Activated naive CD4-positive, alpha-beta T cell treated with anti-CD3 and anti-CD28 coated beads for 36 hours (primary cell): ENCODE results near the gene TRIM17. TPM values are rescaled to one million over a fixed set of nuclear protein-coding genes. Genes with fewer than 3 reads are reported as not detected.

ENCODE experiments used
- CTCF ChIA-PET: fragments of 350-600 bp; sonication (Branson Sonifier 250); formaldehyde crosslinking; loops from one replicate; lab custom pipeline; 2021; ENCODE audit warnings: antibody characterized with exemption; lab: Charles Lee
- DNase-seq: peaks from one replicate; pipeline ENCODE4 v3.0.0-alpha.2; 2020
- H3K27ac Mint-ChIP-seq: one replicate; pipeline ENCODE4 v1.8.0; 2021; ENCODE audit warnings: mild to moderate bottlenecking, mixed read lengths
- H3K27me3 Mint-ChIP-seq: one replicate; pipeline ENCODE4 v1.8.0; 2021; ENCODE audit warnings: low read depth, mixed read lengths
- H3K36me3 Mint-ChIP-seq: one replicate; pipeline ENCODE4 v1.8.0; 2021; ENCODE audit warnings: low read depth, mixed read lengths
- H3K4me1 Mint-ChIP-seq: one replicate; pipeline ENCODE4 v1.8.0; 2021; ENCODE audit warnings: low read depth, mixed read lengths
- H3K4me3 Mint-ChIP-seq: one replicate; pipeline ENCODE4 v1.8.0; 2021; ENCODE audit warnings: mild to moderate bottlenecking, moderate library complexity, mixed read lengths
- H3K9me3 Mint-ChIP-seq: one replicate; pipeline ENCODE4 v1.8.0; 2021; ENCODE audit warnings: mixed read lengths
- intact Hi-C: fragments of 100-400 bp; cut with micrococcal nuclease; formaldehyde crosslinking; loops from one replicate; pipeline ENCODE4 v1.15.1; 2023
- total RNA-seq, 2 experiments: library from RNA; stranded (reverse); gene quantifications; one replicate each; pipeline ENCODE4 v1.2.3, GENCODE V29; 2021

Gene TRIM17
- total RNA-seq, 2 experiments from 2014 or later: 1.0 to 1.2 TPM

GRCh38 chr1:228364068-228364705 is 52.5 kb downstream of the TRIM17 start:
- no peak overlapping the region for H3K4me3 Mint-ChIP-seq
- no peaks in the 10 kb centered on the region for H3K27me3 Mint-ChIP-seq
- no peak for DNase-seq
- intact Hi-C loops: no loop called here
- no peaks in the 10 kb centered on the region for H3K9me3 Mint-ChIP-seq
- CTCF ChIA-PET: no interaction called here
- H3K27ac Mint-ChIP-seq: no peak overlapping the region
- H3K36me3 Mint-ChIP-seq: no peaks in the 10 kb centered on the region
- no peaks in the 10 kb centered on the region for H3K4me1 Mint-ChIP-seq

- CTCF ChIA-PET: no interaction called here
- intact Hi-C loops: no loop called here
- no peak overlapping the region for H3K27ac Mint-ChIP-seq
- no peak overlapping the region for H3K4me3 Mint-ChIP-seq
- no peaks in the 10 kb centered on the region for H3K9me3 Mint-ChIP-seq
- DNase-seq: no peak
- H3K36me3 Mint-ChIP-seq: no peaks in the 10 kb centered on the region
- no peaks in the 10 kb centered on the region for H3K27me3 Mint-ChIP-seq
- no peaks in the 10 kb centered on the region for H3K4me1 Mint-ChIP-seq
Measured at GRCh38 chr1:228363686-228364067, 53.0 kb downstream of the TRIM17 start.

GRCh38 chr1:228362884-228363450 is 53.7 kb downstream of the TRIM17 start:
- Mint-ChIP-seq H3K27ac (no peak overlapping the region), H3K36me3 (no peaks in the 10 kb centered on the region), H3K9me3 (no peaks in the 10 kb centered on the region), H3K4me1 (no peaks in the 10 kb centered on the region), H3K4me3 (no peak overlapping the region), H3K27me3 (no peaks in the 10 kb centered on the region)
- CTCF ChIA-PET: no interaction called here
- no peak for DNase-seq
- intact Hi-C loops: no loop called here

- no peaks in the 10 kb centered on the region for H3K36me3 Mint-ChIP-seq
- H3K4me1 Mint-ChIP-seq: no peaks in the 10 kb centered on the region
- CTCF ChIA-PET: no interaction called here
- no peaks in the 10 kb centered on the region for H3K9me3 Mint-ChIP-seq
- DNase-seq: no peak
- no peaks in the 10 kb centered on the region for H3K27me3 Mint-ChIP-seq
- intact Hi-C loops: no loop called here
- H3K4me3 Mint-ChIP-seq: no peak overlapping the region
- H3K27ac Mint-ChIP-seq: no peak overlapping the region
Measured at GRCh38 chr1:228362141-228362883, 54.3 kb downstream of the TRIM17 start.

GRCh38 chr1:228361314-228362140 is 55.1 kb downstream of the TRIM17 start:
- H3K9me3 Mint-ChIP-seq: no peaks in the 10 kb centered on the region

GRCh38 chr1:228360533-228361313 is 55.9 kb downstream of the TRIM17 start:
- Mint-ChIP-seq H3K36me3 (no peaks in the 10 kb centered on the region), H3K9me3 (no peaks in the 10 kb centered on the region), H3K4me1 (no peaks in the 10 kb centered on the region), H3K27ac (no peak overlapping the region), H3K4me3 (no peak overlapping the region), H3K27me3 (no peaks in the 10 kb centered on the region)
- intact Hi-C loops: no loop called here
- no peak for DNase-seq
- CTCF ChIA-PET: interaction anchor here (0.5 kb wide), 1 partner anchor 97 kb away, joined by 3 read pairs; a partner anchor contains a TSS

More at GRCh38 chr1:228361314-228362140, 55.1 kb downstream of the TRIM17 start:
- Mint-ChIP-seq H3K36me3 (no peaks in the 10 kb centered on the region), H3K27ac (no peak overlapping the region), H3K4me1 (no peaks in the 10 kb centered on the region), H3K4me3 (no peak overlapping the region), H3K27me3 (no peaks in the 10 kb centered on the region)
- CTCF ChIA-PET: no interaction called here
- no peak for DNase-seq
- intact Hi-C loops: no loop called here

GRCh38 chr1:228359613-228360532 is 56.8 kb downstream of the TRIM17 start:
- Mint-ChIP-seq H3K27ac (no peak overlapping the region), H3K27me3 (no peaks in the 10 kb centered on the region), H3K36me3 (no peaks in the 10 kb centered on the region), H3K4me1 (no peaks in the 10 kb centered on the region), H3K4me3 (no peak overlapping the region), H3K9me3 (no peaks in the 10 kb centered on the region)
- intact Hi-C loops: no loop called here
- CTCF ChIA-PET: no interaction called here
- DNase-seq: no peak

GRCh38 chr1:228358764-228359612 is 57.7 kb downstream of the TRIM17 start:
- Mint-ChIP-seq H3K4me1 (no peaks in the 10 kb centered on the region), H3K4me3 (no peak overlapping the region), H3K36me3 (no peaks in the 10 kb centered on the region), H3K27me3 (no peaks in the 10 kb centered on the region), H3K27ac (no peak overlapping the region), H3K9me3 (no peaks in the 10 kb centered on the region)
- DNase-seq: no peak
- intact Hi-C loops: no loop called here
- CTCF ChIA-PET: no interaction called here

GRCh38 chr1:228358039-228358763 is 58.5 kb downstream of the TRIM17 start:
- intact Hi-C loops: no loop called here
- DNase-seq: no peak
- CTCF ChIA-PET: no interaction called here
- Mint-ChIP-seq H3K4me3 (no peak overlapping the region), H3K27ac (no peak overlapping the region), H3K4me1 (no peaks in the 10 kb centered on the region), H3K36me3 (no peaks in the 10 kb centered on the region), H3K27me3 (no peaks in the 10 kb centered on the region), H3K9me3 (no peaks in the 10 kb centered on the region)
